OCI-LY1 (cell line): ENCODE data around the gene EGR4.

Experiments used
- H2AFZ ChIP-seq: fragments of 200-600 bp; sonication (generic), shearing (Covaris generic); 2 replicates; pipeline ENCODE4 v1.6.0; 2014; ENCODE audit warnings: antibody characterized with exemption, mild to moderate bottlenecking, low read length
- H3F3A ChIP-seq: fragments of 200-600 bp; sonication (generic), shearing (Covaris generic); 2 replicates; pipeline ENCODE4 v1.6.0; 2014; ENCODE audit warnings: mild to moderate bottlenecking, antibody characterized with exemption, low read length, moderate library complexity; ENCODE audit not compliant: insufficient read depth
- H3K27ac ChIP-seq: fragments of 200-600 bp; sonication (generic); 2 replicates; pipeline ENCODE4 v1.5.1; 2014; ENCODE audit warnings: low read length, mixed run types, mild to moderate bottlenecking, low read depth; ENCODE audit not compliant: poor library complexity, severe bottlenecking
- H3K27me3 ChIP-seq: fragments of 200-600 bp; sonication (generic); 2 replicates; pipeline ENCODE4 v1.6.0; 2014; ENCODE audit warnings: antibody characterized with exemption, mild to moderate bottlenecking, low read length, moderate library complexity; ENCODE audit not compliant: insufficient read depth
- H3K36me3 ChIP-seq: fragments of 200-600 bp; sonication (generic); 2 replicates; pipeline ENCODE4 v1.6.1; 2014; ENCODE audit warnings: mild to moderate bottlenecking, antibody characterized with exemption, low read length, moderate library complexity, mixed read lengths; ENCODE audit not compliant: insufficient read depth
- H3K4me1 ChIP-seq: fragments of 200-600 bp; sonication (generic); 2 replicates; pipeline ENCODE4 v1.5.1; 2014; ENCODE audit warnings: mild to moderate bottlenecking, low read length, moderate library complexity; ENCODE audit not compliant: insufficient read depth, severe bottlenecking
- H3K4me2 ChIP-seq: fragments of 200-600 bp; sonication (generic), shearing (Covaris generic); 2 replicates; pipeline ENCODE4 v1.6.1; 2014; ENCODE audit warnings: low read length
- H3K4me3 ChIP-seq: fragments of 200-600 bp; sonication (generic); 2 replicates; pipeline ENCODE4 v1.5.1; 2014; ENCODE audit warnings: low read length, low read depth, mild to moderate bottlenecking, mixed read lengths; ENCODE audit not compliant: poor library complexity, severe bottlenecking
- H3K79me2 ChIP-seq: fragments of 200-600 bp; shearing (Covaris generic); 2 replicates; pipeline ENCODE4 v1.6.1; 2016; ENCODE audit warnings: mixed run types, low read length, mixed read lengths; ENCODE audit not compliant: insufficient read depth
- H3K9ac ChIP-seq: fragments of 200-600 bp; sonication (generic), shearing (Covaris generic); 2 replicates; pipeline ENCODE4 v1.6.1; 2014; ENCODE audit warnings: mild to moderate bottlenecking, low read length, mixed read lengths
- H3K9me2 ChIP-seq: fragments of 200-600 bp; sonication (generic), shearing (Covaris generic); 2 replicates; pipeline ENCODE4 v1.6.1; 2014; ENCODE audit warnings: low read depth, mild to moderate bottlenecking, low read length, mixed read lengths
- H3K9me3 ChIP-seq: fragments of 200-600 bp; shearing (Covaris generic); 2 replicates; pipeline ENCODE4 v1.6.1; 2014; ENCODE audit warnings: low read length, mixed read lengths
- H4K20me1 ChIP-seq: fragments of 200-600 bp; sonication (generic), shearing (Covaris generic); 2 replicates; pipeline ENCODE4 v1.6.0; 2016; ENCODE audit warnings: mild to moderate bottlenecking, low read length; ENCODE audit not compliant: insufficient read depth
- CTCF ChIP-seq: fragments of 200-600 bp; sonication (generic), shearing (Covaris generic); IDR thresholded peaks from 2 replicates; pipeline ENCODE4 v1.5.1; 2017; ENCODE audit warnings: mild to moderate bottlenecking, antibody characterized with exemption, low read length, moderate library complexity, mixed read lengths
- EZH2 ChIP-seq: fragments of 200-600 bp; sonication (generic), shearing (Covaris generic); IDR thresholded peaks from 2 replicates; pipeline ENCODE4 v1.8.0; 2017; ENCODE audit warnings: borderline replicate concordance, mixed run types, mild to moderate bottlenecking, antibody characterized with exemption, low read length, moderate library complexity, mixed read lengths

The EGR4 gene

GRCh38 chr2:73279852-73280251, 13.5 kb downstream of the EGR4 start:
- peaks cover 11% of the 10 kb centered on the region for H3K4me1 ChIP-seq
- H3F3A ChIP-seq, result no peaks in the 10 kb centered on the region
- H3K9me2 ChIP-seq, result no peaks in the 10 kb centered on the region
- no peak overlapping the region for H3K27ac ChIP-seq
- H3K4me2 ChIP-seq, result no peak overlapping the region
- TF ChIP-seq CTCF (no peak), EZH2 (no peak)
- no peak overlapping the region for H2AFZ ChIP-seq
- H4K20me1 ChIP-seq, result no peaks in the 10 kb centered on the region; the same call in 1 of the 2 replicates
- H3K9ac ChIP-seq, result no peak overlapping the region
- H3K27me3 ChIP-seq, result no peaks in the 10 kb centered on the region
- H3K9me3 ChIP-seq, result no peaks in the 10 kb centered on the region
- H3K4me3 ChIP-seq, result no peak overlapping the region
- peaks cover 36% of the 10 kb centered on the region for H3K36me3 ChIP-seq
- peaks cover 52% of the 10 kb centered on the region for H3K79me2 ChIP-seq

DNA sequence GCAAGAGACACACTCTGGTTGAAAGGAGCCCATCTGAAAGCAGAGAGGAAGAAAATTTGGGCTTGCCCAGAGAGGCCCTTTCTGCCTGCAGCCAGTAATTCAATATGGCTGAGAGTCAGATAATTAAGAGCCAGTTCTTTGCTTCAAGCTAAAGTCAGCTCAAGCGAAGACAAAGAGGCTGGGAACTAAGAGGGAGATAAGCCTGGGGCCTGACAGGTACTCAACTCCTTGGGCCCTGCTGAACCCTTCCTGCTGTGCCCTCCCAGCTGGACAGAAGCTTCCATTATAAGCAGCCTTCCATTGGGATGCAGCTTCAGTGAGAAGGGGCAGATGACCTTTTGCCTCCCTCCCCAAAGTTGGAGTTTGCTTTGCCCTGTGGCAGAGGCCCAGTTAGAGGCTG, 21.1 kb downstream of the EGR4 start:
- no peaks in the 10 kb centered on the region for H3K9me2 ChIP-seq
- H4K20me1 ChIP-seq, result no peaks in the 10 kb centered on the region
- H3K4me2 ChIP-seq, result no peak overlapping the region
- peaks cover 6% of the 10 kb centered on the region for H3K4me1 ChIP-seq
- no peak overlapping the region for H3K9ac ChIP-seq
- H3K79me2 ChIP-seq, result peaks cover 7% of the 10 kb centered on the region; the same call in 1 of the 2 replicates
- no peak overlapping the region for H3K4me3 ChIP-seq
- peaks cover 46% of the 10 kb centered on the region for H3K36me3 ChIP-seq
- no peaks in the 10 kb centered on the region for H3F3A ChIP-seq
- TF ChIP-seq CTCF (no peak), EZH2 (no peak)
- H3K9me3 ChIP-seq, result no peaks in the 10 kb centered on the region
- no peak overlapping the region for H2AFZ ChIP-seq
- no peak overlapping the region for H3K27ac ChIP-seq
- no peaks in the 10 kb centered on the region for H3K27me3 ChIP-seq

- Histone ChIP-seq H3K9me2 (no peaks in the 10 kb centered on the region), H3K27ac (no peak overlapping the region), H3K9me3 (no peaks in the 10 kb centered on the region), H3K36me3 (peaks cover 44% of the 10 kb centered on the region), H3K4me2 (peak overlapping the region; percentile 67), H3K27me3 (no peaks in the 10 kb centered on the region), H4K20me1 (no peaks in the 10 kb centered on the region), H3K9ac (peak overlapping the region; percentile 58), H3K4me1 (peaks cover 6% of the 10 kb centered on the region), H3K4me3 (peak overlapping the region; percentile 58), H2AFZ (no peak overlapping the region), H3F3A (no peaks in the 10 kb centered on the region), H3K79me2 (no peaks in the 10 kb centered on the region)
- no peak for TF ChIP-seq CTCF
- no peak for TF ChIP-seq EZH2
Observed at GRCh38 chr2:73269686-73270465, 23.5 kb downstream of the EGR4 start.
